H1 (cell line): ENCODE results near the gene DPYSL4. TPM values are rescaled to one million over a fixed set of nuclear protein-coding genes. Genes with fewer than 3 reads are reported as not detected.

Experiments
- CTCF ChIA-PET: fragments of 300-600 bp; sonication (Branson Sonifier 250); formaldehyde crosslinking; loops from one replicate; lab custom pipeline; 2021; ENCODE audit not compliant: partially characterized antibody; lab: Charles Lee
- POLR2A ChIA-PET: fragments of 300-600 bp; sonication (Branson Sonifier 250); formaldehyde crosslinking; loops from one replicate; lab custom pipeline; 2021; ENCODE audit warnings: inconsistent platforms; ENCODE audit not compliant: partially characterized antibody; lab: Charles Lee
- DNase-seq, 2 experiments: peaks; one replicate each; pipeline versions ENCODE4 v3.0.0 to v3.0.0-alpha.2; 2010 to 2022; ENCODE audit warnings: low spot score in 2 of 2, low read depth in 1 of 2, mixed read lengths in 1 of 2
- FAIRE-seq: peaks from 2 replicates; lab custom pipeline; 2011; peaks lifted over from hg19 to GRCh38; lab: Jason Lieb, UNC
- H2AFZ ChIP-seq: 2 replicates; pipeline ENCODE4 v1.8.1; 2012; ENCODE audit warnings: low read length, inconsistent platforms
- H2AK5ac ChIP-seq: 2 replicates; pipeline ENCODE4 v1.6.1; 2013; ENCODE audit warnings: low read depth, low read length
- H2BK120ac ChIP-seq: replicated peaks from 2 replicates; pipeline ENCODE3; 2013; ENCODE audit warnings: low read depth, low read length, inconsistent platforms
- H2BK12ac ChIP-seq: 2 replicates; pipeline ENCODE4 v1.6.1; 2013; ENCODE audit warnings: low read depth, low read length
- H2BK15ac ChIP-seq: 2 replicates; pipeline ENCODE4 v1.6.1; 2013; ENCODE audit warnings: low read length
- H2BK20ac ChIP-seq: 2 replicates; pipeline ENCODE4 v1.6.1; 2013; ENCODE audit warnings: low read length
- H2BK5ac ChIP-seq: 2 replicates; pipeline ENCODE4 v1.6.1; 2013; ENCODE audit warnings: low read depth, low read length
- H3K14ac ChIP-seq: 2 replicates; pipeline ENCODE4 v1.6.1; 2013; ENCODE audit warnings: inconsistent platforms; ENCODE audit not compliant: insufficient read length
- H3K18ac ChIP-seq: 2 replicates; pipeline ENCODE4 v1.6.1; 2013; ENCODE audit warnings: low read length; ENCODE audit errors: extremely low read depth
- H3K23ac ChIP-seq: 2 replicates; pipeline ENCODE4 v1.6.1; 2013; ENCODE audit warnings: inconsistent platforms; ENCODE audit not compliant: insufficient read length
- H3K23me2 ChIP-seq: 2 replicates; pipeline ENCODE4 v1.6.1; 2013; ENCODE audit warnings: low read depth, low read length
- H3K27ac ChIP-seq: 2 replicates; pipeline ENCODE4 v1.6.1; 2011; ENCODE audit warnings: low read depth, low read length, inconsistent platforms
- H3K27me3 ChIP-seq, 4 experiments: replicated peaks in 1 of 4; 1 replicate in 1 of 4; 2 replicates in 3 of 4; pipeline versions ENCODE4 v1.6.1 to v1.8.1; 2011 to 2013; ENCODE audit warnings: low read length in 3 of 4, mild to moderate bottlenecking in 3 of 4, inconsistent platforms in 2 of 4, mixed read lengths in 2 of 4, moderate library complexity in 1 of 4; ENCODE audit not compliant: control insufficient read depth in 3 of 4, insufficient read depth in 3 of 4; ENCODE audit errors: extremely low read depth in 1 of 4
- H3K36me3 ChIP-seq, 4 experiments: 2 replicates each; pipeline versions ENCODE4 v1.6.1 to v1.8.1; 2011 to 2013; ENCODE audit warnings: mild to moderate bottlenecking in 4 of 4, low read length in 3 of 4, moderate library complexity in 2 of 4, control low read depth in 1 of 4, inconsistent platforms in 1 of 4; ENCODE audit not compliant: insufficient read depth in 4 of 4, control insufficient read depth in 2 of 4
- H3K4ac ChIP-seq: replicated peaks from 2 replicates; pipeline ENCODE3; 2013; ENCODE audit warnings: low read length, low read depth, mixed read lengths, inconsistent platforms; ENCODE audit not compliant: insufficient read length
- H3K4me1 ChIP-seq, 4 experiments: replicated peaks in 1 of 4; 1 replicate in 1 of 4; 2 replicates in 3 of 4; pipeline versions ENCODE4 v1.6.1 to v1.8.1; 2011 to 2013; ENCODE audit warnings: low read length in 3 of 4, inconsistent platforms in 2 of 4, mixed read lengths in 1 of 4; ENCODE audit not compliant: insufficient read depth in 4 of 4, control insufficient read depth in 3 of 4
- H3K4me2 ChIP-seq, 2 experiments: 2 replicates each; pipeline versions ENCODE4 v1.6.1 to v1.8.1; 2011 to 2013; ENCODE audit warnings: low read depth in 2 of 2, low read length in 2 of 2, control low read depth in 1 of 2, inconsistent platforms in 1 of 2, mild to moderate bottlenecking in 1 of 2; ENCODE audit not compliant: insufficient read depth in 1 of 2
- H3K4me3 ChIP-seq, 4 experiments: fragments of 200-600, 300-600 bp in 1 of 4; sonication (generic), shearing (Covaris generic), sonication (Bioruptor Twin) in 1 of 4; 2 replicates each; pipeline versions ENCODE4 v1.5.1 to v1.8.1; 2011 to 2016; ENCODE audit warnings: low read length in 4 of 4, low read depth in 3 of 4, control low read depth in 2 of 4, inconsistent platforms in 2 of 4, mild to moderate bottlenecking in 2 of 4, mixed read lengths in 1 of 4, moderate library complexity in 1 of 4; ENCODE audit not compliant: insufficient read depth in 2 of 4; ENCODE audit errors: extremely low read depth in 1 of 4
- H3K56ac ChIP-seq: replicated peaks from 2 replicates; pipeline ENCODE3; 2013; ENCODE audit warnings: low read depth, mild to moderate bottlenecking, mixed read lengths, low read length, inconsistent platforms; ENCODE audit not compliant: insufficient read length
- H3K79me1 ChIP-seq: 2 replicates; pipeline ENCODE4 v1.6.1; 2013; ENCODE audit warnings: low read depth, low read length, control low read depth
- H3K79me2 ChIP-seq, 2 experiments: 2 replicates each; pipeline versions ENCODE4 v1.6.1 to v1.8.1; 2012 to 2013; ENCODE audit warnings: low read length in 2 of 2, mild to moderate bottlenecking in 2 of 2, inconsistent platforms in 1 of 2; ENCODE audit not compliant: insufficient read depth in 2 of 2, control insufficient read depth in 1 of 2
- H3K9ac ChIP-seq, 4 experiments: replicated peaks in 1 of 4; 1 replicate in 1 of 4; 2 replicates in 3 of 4; pipeline versions ENCODE4 v1.6.1 to v1.8.1; 2011 to 2013; ENCODE audit warnings: low read depth in 3 of 4, low read length in 3 of 4, control low read depth in 2 of 4, mild to moderate bottlenecking in 2 of 4, moderate library complexity in 2 of 4, inconsistent platforms in 1 of 4; ENCODE audit errors: extremely low read depth in 1 of 4
- H3K9me3 ChIP-seq, 2 experiments: 2 replicates each; pipeline versions ENCODE4 v1.6.1 to v1.8.1; 2012 to 2013; ENCODE audit warnings: mild to moderate bottlenecking in 2 of 2, moderate library complexity in 2 of 2, control low read depth in 1 of 2, inconsistent platforms in 1 of 2, low read depth in 1 of 2, low read length in 1 of 2, mixed read lengths in 1 of 2; ENCODE audit not compliant: insufficient read depth in 2 of 2
- H4K20me1 ChIP-seq, 2 experiments: replicated peaks in 1 of 2; 2 replicates each; pipeline versions ENCODE3 to v1.8.1; 2011 to 2013; ENCODE audit warnings: inconsistent platforms in 2 of 2, low read length in 2 of 2, mild to moderate bottlenecking in 1 of 2; ENCODE audit not compliant: insufficient read depth in 2 of 2, control insufficient read depth in 1 of 2
- H4K5ac ChIP-seq: 2 replicates; pipeline ENCODE4 v1.6.1; 2013; ENCODE audit warnings: low read length, low read depth, mixed read lengths, inconsistent platforms; ENCODE audit not compliant: insufficient read length
- H4K8ac ChIP-seq: 2 replicates; pipeline ENCODE4 v1.8.0; 2013; ENCODE audit warnings: mild to moderate bottlenecking, moderate library complexity, low read length, inconsistent platforms; ENCODE audit not compliant: insufficient read depth; ENCODE audit errors: extremely low read depth
- H4K91ac ChIP-seq: replicated peaks from 2 replicates; pipeline ENCODE3; 2013; ENCODE audit warnings: low read length, mixed read lengths, inconsistent platforms; ENCODE audit not compliant: insufficient read length
- RBBP5 ChIP-seq: IDR thresholded peaks from 2 replicates; pipeline ENCODE4 v1.7.1; 2012; ENCODE audit warnings: low read depth, mild to moderate bottlenecking, inconsistent platforms, low read length, moderate library complexity, borderline replicate concordance
- SP1 ChIP-seq: IDR thresholded peaks from 2 replicates; pipeline ENCODE4 v1.6.1; 2011; ENCODE audit warnings: low read depth, low read length
- WGBS, 2 experiments: shearing (Covaris generic) in 1 of 2; methylation state at CpG; one replicate each; pipeline versions ENCODE4 v1.1.6 to v1.1.7; 2013 to 2015; ENCODE audit warnings: low lambda C conversion rate in 2 of 2, mixed read lengths in 2 of 2, inconsistent platforms in 1 of 2, low coverage in 1 of 2, missing lambda C conversion rate in 1 of 2; ENCODE audit not compliant: insufficient replicate concordance in 2 of 2, insufficient coverage in 1 of 2, insufficient read length in 1 of 2; ENCODE audit errors: extremely low coverage in 1 of 2, missing lambda C conversion rate in 1 of 2; 5-methylcytosine and 5-hydroxymethylcytosine counted together
- polyA plus RNA-seq, 7 experiments: library from polyadenylated mRNA; depleted of rRNA in 3 of 7; stranded (reverse) in 5 of 7; unstranded in 2 of 7; fragments of >200 nt in 5 of 7; fragments of 200-250 nt in 2 of 7; gene quantifications; 1 replicate in 5 of 7; 2 replicates in 1 of 7; 4 replicates in 1 of 7; pipeline versions ENCODE4 v1.2.1 to v1.2.3, GENCODE V29; 2011 to 2013; ENCODE audit warnings: missing spikeins in 2 of 7, mixed read lengths in 2 of 7
- total RNA-seq: library from RNA; stranded (reverse); fragmentation: NEBNext Ultra II Directional; extraction: Animal tissue kit (Norgen Biotek cat#: 25700); gene quantifications from 2 replicates; pipeline ENCODE4 v1.2.1, GENCODE V29; 2021
- TF ChIP-seq, protein P1 (sequence below): IDR thresholded peaks from 2 replicates; pipeline ENCODE4 v1.6.1; 2011; ENCODE audit warnings: low read depth, mild to moderate bottlenecking, low read length; ENCODE audit not compliant: insufficient read depth

Gene DPYSL4
- total and polyA plus RNA-seq, 2 of the 8 experiments (the other 6 are each of a cell fraction or from before 2014, with no cell fraction given): 12.9 to 15.2 TPM

GRCh38 chr10:132238371-132239125 is 51.8 kb downstream of the DPYSL4 start:
- Histone ChIP-seq H2BK120ac (no peak overlapping the region), H3K9me3 (no peaks in the 10 kb centered on the region), H4K91ac (peak overlapping the region; percentile 53), H2AFZ (no peak overlapping the region), H3K4me2 (no peak overlapping the region), H3K27me3 (no peaks in the 10 kb centered on the region; a peak in 1 of 7 replicates), H4K8ac (no peak overlapping the region), H2AK5ac (no peak overlapping the region), H3K23me2 (no peaks in the 10 kb centered on the region), H2BK15ac (no peak overlapping the region), H3K79me1 (no peaks in the 10 kb centered on the region), H4K20me1 (peaks cover 0 to 4% of the 10 kb centered on the region in 2 experiments), H3K36me3 (no peaks in the 10 kb centered on the region), H4K5ac (no peak overlapping the region), H2BK5ac (no peak overlapping the region; the same call in 1 of the 2 replicates), H3K56ac (peak overlapping the region; percentile 6), H3K79me2 (no peaks in the 10 kb centered on the region), H2BK20ac (no peak overlapping the region), H3K18ac (no peak overlapping the region), H3K23ac (no peak overlapping the region)
- no peak for DNase-seq
- POLR2A ChIA-PET: no interaction called here
- WGBS, 2 experiments: 87% methylated on average over 17 of the region's 17 CpGs; no CpG with 5 or more reads in 1 of the 2 experiments
- TF ChIP-seq, protein P1, sequence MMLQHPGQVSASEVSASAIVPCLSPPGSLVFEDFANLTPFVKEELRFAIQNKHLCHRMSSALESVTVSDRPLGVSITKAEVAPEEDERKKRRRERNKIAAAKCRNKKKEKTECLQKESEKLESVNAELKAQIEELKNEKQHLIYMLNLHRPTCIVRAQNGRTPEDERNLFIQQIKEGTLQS: no peak
- TF ChIP-seq SP1 (no peak), RBBP5 (no peak)
- TF ChIP-seq, all 59 proteins: peak for 0
- Histone ChIP-seq H3K4me1 (no peaks in the 10 kb centered on the region; a peak in 1 of 7 replicates), H3K14ac (no peak overlapping the region), H3K27ac (no peak overlapping the region), H2BK12ac (no peak overlapping the region), H3K4me3 (no peak overlapping the region), H3K9ac (no peak overlapping the region), H3K4ac (no peak overlapping the region)
- CTCF ChIA-PET: interaction anchor here (0.9 to 2.3 kb wide), 5 partner anchors 19 to 122 kb away, joined by 3 to 9 read pairs (median 4); no protein-coding TSS in a partner anchor
- no peak for FAIRE-seq
